Activated T-cell treated with anti-CD3 and anti-CD28 coated beads for 48 hours (primary cell): ENCODE results near the gene SCGB1C2.
"Not testable (repeated sequence)": the region's sequence is repeated elsewhere in the genome, so short reads cannot be mapped to it uniquely, and the experiment has no call there.

Experiments
- DNase-seq: peaks from one replicate; pipeline ENCODE4 v3.0.0-alpha.2; 2020; ENCODE audit warnings: low read depth

Gene SCGB1C2

DNA sequence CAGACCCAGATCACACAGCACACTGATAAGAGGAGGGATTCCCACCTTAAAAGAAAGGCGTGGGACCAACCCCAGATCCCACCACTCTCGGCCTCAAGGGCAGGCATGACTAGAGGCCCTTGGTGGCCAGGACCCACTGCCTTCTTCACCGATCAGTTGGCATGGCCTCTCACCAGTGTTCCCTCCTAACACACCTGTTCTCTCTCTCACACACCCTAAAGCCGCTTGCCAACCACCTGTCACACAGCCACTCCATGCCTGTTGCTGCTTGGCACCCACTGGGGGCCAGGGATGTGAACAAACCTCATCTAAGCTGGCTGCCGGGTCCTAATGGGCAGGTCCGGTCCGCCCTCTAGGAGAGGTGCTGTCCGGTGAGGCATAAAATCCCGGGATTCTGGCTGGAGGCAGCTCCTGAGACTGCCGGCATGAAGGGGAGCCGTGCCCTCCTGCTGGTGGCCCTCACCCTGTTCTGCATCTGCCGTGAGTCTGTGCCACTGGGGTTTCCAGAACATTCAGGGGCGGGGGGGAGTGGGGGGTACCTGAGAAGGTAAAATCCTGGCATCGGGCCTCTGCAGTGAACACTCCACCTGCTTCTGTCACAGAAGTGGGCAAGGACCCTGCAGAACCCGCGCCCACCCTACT is at the start of gene SCGB1C2:
Gene SCGB1C2, plus strand, starts transcription at position 404 of the 642 bp plus-strand sequence. Its CDS starts 22 bp downstream, at position 426.
- not testable (repeated sequence) for DNase-seq

DNA sequence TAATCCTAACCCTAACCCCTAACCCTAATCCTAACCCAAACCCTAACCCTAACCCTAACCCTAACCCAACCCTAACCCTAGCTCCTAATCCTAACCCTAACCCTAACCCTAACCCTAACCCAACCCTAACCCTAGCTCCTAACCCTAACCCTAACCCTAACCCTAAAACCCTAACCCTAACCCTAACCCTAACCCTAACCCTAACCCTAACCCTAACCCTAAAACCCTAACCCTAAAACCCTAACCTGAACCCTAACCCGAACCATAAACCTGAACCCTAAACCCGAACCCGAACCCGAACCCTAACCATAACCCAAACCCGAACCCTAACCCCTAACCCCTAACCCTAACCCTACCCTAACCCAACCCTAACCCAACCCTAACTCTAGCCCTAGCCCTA is 24.3 kb upstream of the SCGB1C2 start:
- not testable (repeated sequence) for DNase-seq

DNA sequence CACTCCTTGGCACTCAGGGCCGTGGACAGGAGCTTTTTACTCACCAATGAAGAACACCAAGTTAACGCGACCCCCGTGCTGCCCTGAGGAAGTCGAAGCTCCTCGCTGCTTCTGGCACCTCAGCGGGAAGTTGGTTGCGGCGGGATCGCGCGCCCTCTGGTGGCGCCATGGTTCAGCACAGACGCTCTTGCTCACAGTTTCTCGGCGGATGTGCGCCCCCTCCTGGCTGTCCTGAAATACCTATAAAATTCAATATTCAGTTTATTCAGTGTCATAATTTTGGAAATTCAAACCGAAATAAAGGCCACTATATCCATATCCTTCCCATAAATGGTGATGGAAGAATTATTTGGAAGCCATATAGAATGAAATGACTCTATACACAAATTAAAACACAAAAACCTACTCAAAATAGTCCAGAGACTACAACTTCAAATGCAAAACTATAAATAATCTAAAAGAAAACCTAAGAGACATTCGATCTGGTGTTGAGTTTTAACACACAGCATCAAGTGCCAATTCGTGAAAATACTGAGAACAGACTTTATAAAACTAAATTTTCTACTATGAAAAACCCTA is 18.9 kb upstream of the SCGB1C2 start:
- DNase-seq, result not testable (repeated sequence)

DNA sequence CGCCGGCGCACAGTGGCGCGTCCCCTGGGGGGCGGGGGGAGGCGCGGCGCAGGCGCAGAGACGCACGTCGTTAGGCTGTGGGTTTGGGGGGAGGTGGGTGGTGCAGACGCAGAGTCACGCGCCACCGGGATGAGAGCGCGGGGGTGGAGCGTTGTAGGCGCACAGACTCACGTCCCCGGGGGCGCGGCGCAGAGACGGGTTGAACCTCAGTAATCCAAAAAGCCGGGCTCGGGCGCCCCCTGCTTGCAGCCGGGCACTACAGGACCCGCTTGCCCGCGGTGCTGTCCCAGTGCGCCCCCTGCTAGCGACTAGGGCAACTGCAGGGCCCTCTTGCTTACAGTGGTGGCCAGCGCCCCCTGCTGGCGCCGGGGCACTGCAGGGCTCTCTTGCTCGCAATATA is 3.4 kb upstream of the SCGB1C2 start:
- not testable (repeated sequence) for DNase-seq

DNA sequence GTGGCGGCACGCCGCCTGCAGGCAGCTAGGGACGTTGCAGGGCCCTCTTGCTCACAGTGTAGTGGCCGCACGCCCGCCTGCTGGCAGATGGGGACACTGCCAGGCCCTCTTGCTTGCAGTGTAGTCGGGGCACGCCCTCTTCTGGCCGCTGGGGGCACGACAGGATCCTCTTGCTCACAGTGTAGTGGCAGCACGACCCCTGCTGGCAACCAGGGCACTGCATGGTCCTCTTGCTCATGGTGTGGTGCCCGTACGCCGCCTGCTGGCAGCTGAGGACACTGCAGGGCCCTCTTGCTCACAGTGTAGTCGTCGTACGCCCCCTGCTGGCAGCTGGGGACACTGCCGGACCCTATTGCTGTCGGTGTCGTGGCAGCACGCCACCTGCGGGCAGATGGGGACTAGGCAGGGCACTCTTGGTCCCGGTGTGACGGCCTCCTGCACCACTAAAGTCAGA is 3.0 kb upstream of the SCGB1C2 start:
- DNase-seq, result peak; percentile 31

DNA sequence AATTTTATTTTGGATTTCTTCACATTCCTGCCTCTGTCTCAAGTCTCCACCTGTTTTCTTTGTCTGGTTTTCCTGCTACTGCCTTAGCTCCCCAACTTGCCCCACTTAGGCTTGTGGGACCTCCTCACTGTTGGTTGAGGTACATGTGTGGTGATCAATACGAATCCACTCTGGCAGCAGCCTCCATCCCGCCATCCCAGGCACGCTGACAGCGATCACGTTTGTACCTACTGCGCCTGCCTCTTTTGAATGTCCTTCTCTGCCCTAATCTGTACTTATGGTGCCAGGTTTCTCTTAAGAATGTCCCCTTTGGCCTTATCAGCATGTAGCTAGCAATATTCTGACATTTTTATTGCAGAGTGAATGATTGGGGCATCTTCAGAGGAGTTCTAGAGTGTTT is 2.3 kb upstream of the SCGB1C2 start:
- not testable (repeated sequence) for DNase-seq

DNA sequence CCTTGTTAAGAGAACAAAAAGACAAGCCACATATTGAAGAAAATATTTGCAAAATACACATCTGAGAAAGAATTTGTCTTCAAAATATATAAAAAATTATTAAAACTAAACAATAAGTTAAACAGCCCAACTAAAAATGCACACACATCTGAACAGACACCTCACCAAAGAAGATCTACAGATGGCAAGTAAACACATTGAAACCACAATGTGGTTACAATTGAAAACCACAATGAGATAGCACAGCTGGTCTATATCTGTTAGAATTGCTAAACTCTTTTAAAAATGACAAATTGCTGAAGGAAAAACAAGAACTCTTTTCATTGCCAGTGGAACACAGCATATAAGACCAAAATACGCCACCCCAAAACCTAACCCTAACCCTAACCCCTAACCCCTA is 1.5 kb upstream of the SCGB1C2 start:
- not testable (repeated sequence) for DNase-seq

DNA sequence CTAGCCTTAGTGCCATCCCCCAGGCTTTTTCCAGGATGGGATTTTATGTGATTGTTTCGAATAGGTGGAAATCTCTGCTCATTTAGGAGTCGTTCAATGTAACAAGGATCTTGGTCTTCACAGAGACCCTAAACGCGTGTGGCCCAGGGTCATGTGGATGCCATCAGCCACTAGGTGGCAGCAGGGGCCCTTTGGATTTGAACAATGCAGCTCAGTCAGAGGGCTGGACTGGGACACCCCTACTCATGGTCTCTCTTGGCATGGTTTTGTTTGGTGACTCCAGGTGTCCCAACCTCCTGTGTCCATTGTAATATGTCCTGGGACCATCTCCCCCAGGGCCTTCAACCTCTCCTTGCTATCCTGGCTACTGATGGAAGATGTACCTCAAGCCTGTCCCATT is 838 bp upstream of the SCGB1C2 start:
- DNase-seq, result peak; percentile 66

DNA sequence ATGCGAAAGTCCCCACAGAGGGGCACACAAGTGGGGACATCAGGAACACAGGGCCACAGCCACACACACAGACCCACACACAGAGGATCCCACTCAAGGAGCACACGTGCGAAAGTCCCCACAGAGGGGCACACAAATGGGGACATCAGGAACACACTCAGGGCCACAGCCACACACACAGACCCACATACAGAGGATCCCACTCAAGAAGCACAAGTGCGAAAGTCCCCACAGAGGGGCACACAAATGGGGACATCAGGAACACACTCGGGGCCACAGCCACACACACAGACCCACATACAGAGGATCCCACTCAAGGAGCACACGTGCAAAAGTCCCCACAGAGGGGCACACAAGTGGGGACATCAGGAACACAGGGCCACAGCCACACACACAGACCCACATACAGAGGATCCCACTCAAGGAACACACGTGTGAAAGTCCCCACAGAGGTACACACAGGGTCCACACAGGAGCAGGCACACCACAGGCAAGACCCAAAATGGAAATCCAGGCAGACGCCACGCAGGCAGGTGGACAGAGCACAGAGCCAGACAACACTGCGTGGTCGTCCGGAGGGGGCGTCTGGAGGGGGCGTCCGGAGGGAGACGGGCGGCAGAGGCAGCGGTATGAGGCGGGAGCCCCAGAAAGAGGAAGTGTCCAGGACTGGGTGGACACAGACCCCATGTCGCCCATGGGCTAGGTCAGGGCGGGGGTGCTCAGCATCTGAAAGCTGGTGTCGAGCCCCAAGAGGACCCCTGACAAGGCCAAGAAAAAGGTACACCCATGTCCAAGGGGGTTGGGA is 2.2 kb downstream of the SCGB1C2 start:
- not testable (repeated sequence) for DNase-seq

DNA sequence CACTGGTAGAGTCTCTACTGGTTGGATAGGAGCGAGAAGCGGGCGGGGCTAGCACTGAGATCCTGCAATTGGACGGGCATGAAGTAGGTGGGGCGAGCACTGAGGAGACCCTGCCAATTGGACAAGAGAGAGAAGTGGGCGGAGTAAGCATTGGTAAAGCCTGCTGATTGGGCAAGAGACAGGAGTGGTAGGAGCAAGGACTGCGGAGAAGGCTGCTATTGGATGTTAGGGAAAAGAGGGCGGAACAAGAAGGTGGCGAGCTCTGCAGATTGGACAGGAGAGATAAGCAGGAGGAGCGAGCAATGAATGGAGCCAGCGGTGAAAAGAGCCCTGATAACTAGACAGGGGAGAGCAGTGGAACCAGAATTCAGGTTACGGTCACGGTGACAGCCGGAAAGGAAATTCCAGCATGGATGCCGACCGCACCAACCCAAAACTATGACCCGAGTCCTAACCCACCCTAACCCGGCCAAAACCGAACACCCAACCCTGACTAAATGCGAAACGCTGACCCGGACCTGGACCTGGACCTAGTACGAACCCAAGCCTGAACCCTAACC is 4.8 kb downstream of the SCGB1C2 start:
- DNase-seq, result peak; percentile 49

DNA sequence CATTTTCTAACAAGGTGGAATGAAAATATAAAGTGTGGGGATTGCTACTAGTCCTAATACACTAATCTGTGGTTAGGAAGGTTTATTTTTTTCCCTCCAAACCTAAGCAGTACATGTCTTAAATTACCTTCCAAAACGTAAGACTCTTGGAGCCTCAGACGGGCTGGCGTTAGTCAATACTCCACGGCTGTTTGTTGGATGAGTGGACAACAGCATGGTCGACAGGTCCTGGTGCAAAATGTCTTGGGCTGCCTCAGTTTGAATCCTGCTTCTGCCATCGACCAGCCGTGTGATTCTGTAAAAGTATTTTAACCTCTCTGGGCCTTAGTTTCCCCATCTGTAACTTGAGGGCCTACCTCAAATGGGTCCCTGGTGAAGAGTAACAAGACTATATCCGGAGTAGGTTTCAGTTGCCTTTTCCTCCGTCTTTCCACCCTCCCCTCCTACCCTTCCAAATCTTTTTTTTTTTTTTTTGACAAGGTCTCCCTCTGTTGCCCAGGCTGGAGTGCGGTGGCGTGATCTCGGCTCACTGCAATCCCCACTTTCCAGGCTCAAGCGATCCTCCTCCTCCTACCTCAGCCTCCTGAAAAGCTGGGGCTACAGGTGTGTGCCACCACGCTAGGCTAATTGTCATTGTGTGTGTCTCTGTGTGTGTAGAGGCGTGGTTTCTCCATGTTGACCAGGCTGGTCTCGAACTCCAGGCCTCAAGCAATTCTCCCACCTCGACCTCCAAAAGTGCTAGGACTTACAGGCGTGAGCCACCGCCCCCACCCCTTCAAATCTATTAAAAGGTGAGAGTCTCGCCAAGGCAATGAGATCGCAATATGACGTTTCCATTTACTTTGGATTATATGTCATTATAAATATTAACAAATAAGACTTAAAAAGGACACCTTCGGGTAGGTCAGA is 5.8 kb downstream of the SCGB1C2 start:
- no peak for DNase-seq

DNA sequence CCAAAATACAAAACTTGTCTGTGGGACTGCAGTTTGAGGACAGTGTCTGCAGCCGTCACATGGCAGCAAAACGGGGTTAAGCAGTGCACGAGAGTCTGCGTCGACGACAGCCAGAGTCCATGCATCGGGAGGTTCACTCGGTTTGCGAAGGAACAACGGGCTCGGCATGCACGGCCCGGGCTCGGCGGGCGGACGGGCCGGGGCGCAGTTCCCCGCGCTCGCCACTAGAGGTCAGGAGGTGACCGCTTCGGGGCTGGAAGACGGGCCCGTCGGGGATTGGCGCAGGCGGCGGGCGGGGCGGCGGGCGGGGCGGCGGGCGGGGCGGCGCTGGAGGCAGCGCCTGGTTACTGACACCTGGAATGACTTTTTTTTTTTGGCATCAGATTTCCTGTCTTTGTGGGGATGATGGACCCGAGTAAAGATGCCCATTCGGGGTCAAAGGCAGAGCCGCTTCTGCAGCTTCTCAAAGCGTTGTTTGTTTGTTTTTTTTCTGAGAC is 6.5 kb downstream of the SCGB1C2 start:
- DNase-seq, result peak; percentile 89

DNA sequence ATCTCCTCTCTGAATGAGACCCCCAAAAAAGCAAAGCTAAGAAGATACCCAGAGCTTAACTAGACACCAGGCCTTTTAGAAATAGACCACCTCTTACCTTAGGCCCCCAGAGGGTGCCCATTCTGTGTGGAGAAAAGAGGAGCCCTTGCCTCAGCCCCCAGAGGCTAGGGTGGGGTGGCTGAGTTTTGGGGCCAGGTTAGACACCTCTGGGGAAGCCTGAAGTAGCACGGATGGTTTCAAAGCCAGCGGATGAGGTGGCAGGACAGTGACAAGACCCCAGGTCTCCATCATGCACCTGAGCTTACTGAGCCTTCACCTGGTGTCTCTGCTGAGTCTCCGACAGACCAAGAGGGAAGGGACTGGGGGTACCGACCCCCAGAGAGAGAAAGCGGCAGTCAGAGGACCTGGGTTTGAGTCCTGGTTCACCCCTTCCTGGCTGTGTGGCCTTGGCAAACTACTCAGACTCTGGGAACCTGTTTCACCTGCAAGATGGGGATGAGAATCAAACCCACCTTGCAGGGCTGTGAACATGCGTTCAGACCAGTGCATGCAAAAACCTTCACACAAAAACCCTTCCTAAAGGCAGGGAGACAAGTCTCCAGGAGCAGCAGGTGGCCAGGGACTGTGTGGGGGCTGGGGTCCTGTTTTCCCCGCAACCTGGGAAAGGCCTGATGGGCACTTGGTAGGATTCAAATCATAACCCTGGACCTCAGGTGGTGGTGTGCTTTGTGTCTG is 7.7 kb downstream of the SCGB1C2 start:
- DNase-seq, result no peak

DNA sequence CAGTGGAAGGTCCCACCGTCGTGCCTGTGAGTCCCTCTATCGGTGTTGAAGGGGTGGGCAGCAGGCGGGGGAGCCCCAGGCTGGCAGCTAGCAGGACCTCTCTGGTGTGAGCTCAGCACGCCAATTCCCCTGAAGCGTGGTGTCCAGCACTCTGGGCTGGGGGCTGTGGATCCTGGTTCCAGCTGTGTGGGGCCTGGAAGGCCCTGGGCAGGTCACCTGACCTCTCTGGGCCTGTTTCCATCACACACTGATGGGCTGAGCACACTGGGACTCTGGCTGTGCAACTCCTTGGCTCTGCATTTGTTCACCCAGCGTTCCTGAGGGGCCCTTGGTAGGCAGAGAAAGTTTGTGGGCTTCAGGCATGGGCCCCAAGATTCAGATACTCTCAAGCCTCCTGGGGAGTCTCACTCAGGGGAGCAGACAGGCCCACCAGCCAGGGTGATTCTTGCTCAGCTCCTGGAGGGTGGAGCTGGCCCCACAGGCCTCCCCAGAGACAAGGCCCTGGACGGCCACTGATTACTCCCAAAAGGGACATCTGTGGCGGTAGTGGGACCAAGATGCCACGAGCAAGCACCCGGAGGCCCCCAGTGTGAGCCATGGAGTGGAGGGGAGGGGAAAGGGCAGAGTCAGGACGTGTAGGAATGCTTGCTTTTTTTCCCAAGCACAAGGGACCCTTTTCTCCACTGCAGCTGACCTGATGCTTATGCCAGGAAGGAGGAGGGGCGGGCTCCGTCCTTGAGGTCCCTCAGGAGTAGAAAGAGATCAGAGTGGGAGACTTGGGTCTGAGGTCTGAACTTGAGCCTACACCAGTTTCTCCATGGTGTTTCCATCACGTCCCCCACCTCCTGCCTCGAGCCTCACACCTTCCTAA is 8.5 kb downstream of the SCGB1C2 start:
- DNase-seq, result no peak

DNA sequence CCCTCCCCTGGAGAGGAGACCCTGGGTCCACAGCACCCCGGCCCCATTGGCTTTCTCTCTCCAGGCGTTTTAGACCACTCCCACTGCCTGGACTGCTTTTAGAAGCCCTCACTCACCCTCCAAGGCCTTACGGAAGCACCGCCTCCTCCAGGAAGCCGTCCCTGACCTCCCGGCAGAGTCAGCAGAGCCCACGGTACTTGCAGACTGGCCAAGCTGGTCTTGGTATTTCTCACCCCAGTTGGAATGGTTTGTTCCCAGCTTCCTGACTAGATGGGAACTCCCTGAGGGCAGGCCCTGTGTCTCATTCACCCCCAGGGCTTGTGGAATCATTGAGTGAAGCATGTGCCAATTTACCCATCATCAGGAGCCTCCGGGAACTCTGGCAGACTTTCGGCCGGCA is 9.2 kb downstream of the SCGB1C2 start:
- DNase-seq, result no peak

DNA sequence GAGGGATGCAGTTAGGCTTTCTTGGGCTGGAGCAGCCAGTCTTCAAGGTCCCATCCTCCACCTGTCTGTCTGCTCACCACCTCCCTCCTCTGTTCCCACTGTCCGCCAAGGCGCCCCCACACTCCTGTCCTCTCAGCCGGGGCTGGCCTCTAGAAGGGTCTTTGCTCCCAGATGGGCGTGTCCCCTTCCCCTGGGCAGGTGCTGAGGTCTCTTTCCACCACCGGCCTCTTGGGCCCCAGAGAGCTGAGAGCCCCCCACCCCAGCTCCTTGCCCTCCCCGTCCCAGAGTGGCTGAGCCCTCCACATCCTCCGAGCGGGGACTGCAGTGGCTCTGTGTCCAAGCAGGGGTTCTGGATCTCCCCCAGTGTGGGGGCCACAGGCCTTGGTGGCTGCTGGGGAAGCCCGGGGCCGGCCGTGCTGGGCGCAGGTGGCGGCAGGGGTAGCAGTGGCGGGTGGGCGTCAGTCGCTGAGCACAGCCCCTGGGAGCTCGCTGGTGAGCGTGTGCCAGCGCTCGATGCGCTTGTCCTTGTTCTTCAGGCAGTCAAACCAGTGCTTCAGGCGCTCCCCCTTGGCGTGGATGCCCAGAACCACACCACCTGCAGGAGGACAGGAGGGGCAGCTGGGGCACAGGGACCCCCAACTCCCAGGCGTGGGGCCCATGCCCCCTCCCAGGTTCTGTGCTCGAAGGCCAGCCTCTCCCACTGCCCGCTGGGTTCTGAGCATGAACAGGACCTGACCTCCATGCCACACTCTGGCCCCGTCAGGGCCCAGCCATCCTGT is 9.8 kb downstream of the SCGB1C2 start:
- no peak for DNase-seq

DNA sequence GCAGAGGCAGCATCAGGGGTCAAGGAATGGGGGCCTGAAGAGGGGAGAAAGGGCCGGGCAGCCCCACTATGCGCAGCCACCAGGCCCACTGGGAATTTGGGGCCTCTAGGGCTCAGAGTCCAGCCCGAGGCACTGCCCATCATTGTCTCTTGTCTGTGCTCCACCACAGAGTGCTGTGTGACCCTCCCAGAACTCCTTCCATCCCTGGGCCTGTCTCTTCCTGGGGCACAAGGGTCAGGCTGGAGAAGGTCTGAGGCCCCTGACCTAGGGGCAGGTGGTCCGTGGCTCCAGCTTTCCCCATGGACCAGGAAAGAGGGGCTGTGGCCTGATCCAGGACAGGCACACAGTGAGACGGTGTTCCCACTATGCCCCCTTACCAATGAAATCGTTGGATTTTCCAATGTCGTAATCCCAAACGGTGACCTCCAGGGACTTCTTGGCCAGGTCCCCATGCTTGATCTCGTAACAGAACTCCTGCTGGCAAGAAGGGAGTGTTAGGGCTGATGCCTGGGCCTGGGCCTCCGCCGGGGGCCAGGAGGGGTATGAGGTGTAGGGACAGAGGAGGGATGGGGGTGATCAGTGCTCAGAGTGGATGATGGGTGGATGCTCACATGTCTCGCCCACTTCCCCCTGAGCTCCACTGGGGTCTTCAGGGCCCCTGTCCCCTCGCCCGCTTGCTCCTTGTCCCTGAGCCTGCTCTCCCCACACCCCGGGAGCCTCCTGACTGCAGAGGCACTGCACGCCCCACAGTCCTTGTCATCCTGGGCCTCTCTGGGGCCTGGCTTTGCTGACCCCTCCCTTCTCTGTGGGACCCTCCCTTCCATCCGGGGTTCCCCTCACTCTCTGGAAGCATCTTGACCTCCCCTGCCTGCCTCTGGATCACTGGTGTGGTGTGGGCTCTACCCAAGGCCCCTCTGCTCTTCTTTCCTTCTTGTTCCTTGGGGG is 10.7 kb downstream of the SCGB1C2 start:
- no peak for DNase-seq

DNA sequence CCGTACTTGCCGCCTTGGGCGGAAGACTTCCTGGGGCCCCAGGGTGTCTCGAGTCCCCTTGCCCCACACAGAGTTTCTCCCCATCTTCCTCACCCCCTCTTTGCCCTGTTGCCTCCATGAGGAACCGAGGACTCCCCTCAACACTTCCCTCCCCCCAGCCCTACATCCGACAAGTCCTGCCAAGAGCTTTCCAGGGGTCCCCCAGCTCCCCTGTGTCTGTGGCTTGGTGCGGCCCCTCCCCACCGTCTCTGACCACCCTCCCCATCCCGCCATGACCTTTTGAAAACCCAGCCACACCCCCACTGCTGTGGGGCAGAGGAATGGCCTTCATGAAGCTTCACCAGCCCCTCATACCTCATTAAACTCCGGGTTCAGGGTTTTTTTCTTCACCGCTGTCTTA is 11.4 kb downstream of the SCGB1C2 start:
- DNase-seq, result no peak
